DOHH2 (cell line): ENCODE data around the gene B4GALNT3.

Source experiments
- H3F3A ChIP-seq: fragments of 200-600 bp; sonication (generic), shearing (Covaris generic); 2 replicates; pipeline ENCODE4 v1.6.0; 2016; ENCODE audit warnings: antibody characterized with exemption, mild to moderate bottlenecking; ENCODE audit not compliant: control insufficient read depth, insufficient read depth
- H3K27ac ChIP-seq: fragments of 200-600 bp; sonication (generic); 2 replicates; pipeline ENCODE4 v1.5.1; 2014; ENCODE audit warnings: low read depth, mild to moderate bottlenecking, low read length, moderate library complexity
- H3K27me3 ChIP-seq: fragments of 200-600 bp; sonication (generic); 2 replicates; pipeline ENCODE4 v1.6.1; 2014; ENCODE audit warnings: mild to moderate bottlenecking, low read length, mixed read lengths; ENCODE audit not compliant: control insufficient read depth
- H3K36me3 ChIP-seq: fragments of 200-600 bp; sonication (generic); 2 replicates; pipeline ENCODE4 v1.6.1; 2014; ENCODE audit warnings: mild to moderate bottlenecking, low read length, moderate library complexity, mixed read lengths; ENCODE audit not compliant: control insufficient read depth
- H3K4me1 ChIP-seq: fragments of 200-600 bp; sonication (generic); 2 replicates; pipeline ENCODE4 v1.6.1; 2014; ENCODE audit warnings: mild to moderate bottlenecking, low read length, mixed read lengths; ENCODE audit not compliant: control insufficient read depth
- H3K4me2 ChIP-seq: fragments of 200-600 bp; sonication (generic); 2 replicates; pipeline ENCODE4 v1.6.0; 2014; ENCODE audit warnings: mild to moderate bottlenecking, low read length, moderate library complexity
- H3K4me3 ChIP-seq: fragments of 200-600 bp; sonication (generic); 2 replicates; pipeline ENCODE4 v1.5.1; 2014; ENCODE audit warnings: mild to moderate bottlenecking, low read length, mixed read lengths
- H3K79me2 ChIP-seq: fragments of 200-600 bp; sonication (generic); 2 replicates; pipeline ENCODE4 v1.6.1; 2014; ENCODE audit warnings: mild to moderate bottlenecking, low read length, mixed read lengths; ENCODE audit not compliant: control insufficient read depth
- H3K9me2 ChIP-seq: fragments of 200-600 bp; sonication (generic); replicated peaks from 2 replicates; pipeline ENCODE4 v1.6.1; 2014; ENCODE audit warnings: mild to moderate bottlenecking, low read length, mixed read lengths; ENCODE audit not compliant: control insufficient read depth
- H3K9me3 ChIP-seq: fragments of 200-600 bp; sonication (generic); 2 replicates; pipeline ENCODE4 v1.6.1; 2014; ENCODE audit warnings: antibody characterized with exemption, low read length, mixed read lengths; ENCODE audit not compliant: control insufficient read depth, insufficient read depth
- H4K20me1 ChIP-seq: fragments of 200-600 bp; sonication (generic); 2 replicates; pipeline ENCODE4 v1.6.0; 2014; ENCODE audit warnings: low read depth, mild to moderate bottlenecking, antibody characterized with exemption, low read length, moderate library complexity; ENCODE audit not compliant: control insufficient read depth, insufficient read depth
- CTCF ChIP-seq: fragments of 200-600 bp; sonication (generic); IDR thresholded peaks from one replicate; pipeline ENCODE4 v1.5.1; 2014; ENCODE audit warnings: antibody characterized with exemption, mild to moderate bottlenecking, low read depth, low read length; ENCODE audit not compliant: poor library complexity, severe bottlenecking
- EZH2phosphoT487 ChIP-seq: fragments of 200-600 bp; sonication (generic); IDR thresholded peaks from 2 replicates; pipeline ENCODE4 v1.6.1; 2017; ENCODE audit warnings: borderline replicate concordance, mild to moderate bottlenecking, antibody characterized with exemption, low read length, moderate library complexity, mixed read lengths

Gene B4GALNT3

GRCh38 chr12:462936-463705 lies 3.4 kb downstream of the B4GALNT3 start:
- Histone ChIP-seq H3K4me1 (peaks cover 11% of the 10 kb centered on the region; the same call in 1 of the 2 replicates), H3K27ac (no peak overlapping the region), H3K79me2 (no peaks in the 10 kb centered on the region), H3K36me3 (no peaks in the 10 kb centered on the region), H3K9me2 (no peaks in the 10 kb centered on the region), H3K4me3 (no peak overlapping the region), H3K4me2 (no peak overlapping the region), H3F3A (no peaks in the 10 kb centered on the region), H4K20me1 (0 out of 2 replicates have a peak, but pooled peaks cover 3% of the 10 kb centered on the region), H3K27me3 (peaks cover 41% of the 10 kb centered on the region), H3K9me3 (no peaks in the 10 kb centered on the region)
- TF ChIP-seq EZH2phosphoT487 (no peak), CTCF (no peak)

- no peaks in the 10 kb centered on the region for H3K9me3 ChIP-seq
- H3K4me1 ChIP-seq = peaks cover 6% of the 10 kb centered on the region; the same call in 1 of the 2 replicates
- no peaks in the 10 kb centered on the region for H3F3A ChIP-seq
Measured at GRCh38 chr12:464484-465267, 4.9 kb downstream of the B4GALNT3 start.

GRCh38 chr12:466039-466438 lies 6.3 kb downstream of the B4GALNT3 start:
- Histone ChIP-seq H3K9me2 (no peaks in the 10 kb centered on the region), H3K4me3 (no peak overlapping the region), H3K36me3 (no peaks in the 10 kb centered on the region), H3K4me1 (no peaks in the 10 kb centered on the region), H4K20me1 (0 out of 2 replicates have a peak, but pooled peaks cover 3% of the 10 kb centered on the region), H3K27ac (no peak overlapping the region), H3K79me2 (no peaks in the 10 kb centered on the region), H3K9me3 (no peaks in the 10 kb centered on the region), H3F3A (no peaks in the 10 kb centered on the region), H3K27me3 (peaks cover 18% of the 10 kb centered on the region), H3K4me2 (no peak overlapping the region)
- no peak for TF ChIP-seq EZH2phosphoT487

More at GRCh38 chr12:464484-465267, 4.9 kb downstream of the B4GALNT3 start:
- peaks cover 26% of the 10 kb centered on the region for H3K27me3 ChIP-seq
- no peaks in the 10 kb centered on the region for H3K36me3 ChIP-seq
- H3K9me2 ChIP-seq = no peaks in the 10 kb centered on the region
- H4K20me1 ChIP-seq = 0 out of 2 replicates have a peak, but pooled peaks cover 3% of the 10 kb centered on the region
- H3K4me3 ChIP-seq = no peak overlapping the region
- H3K4me2 ChIP-seq = no peak overlapping the region
- no peaks in the 10 kb centered on the region for H3K79me2 ChIP-seq
- H3K27ac ChIP-seq = no peak overlapping the region
- TF ChIP-seq EZH2phosphoT487 (no peak), CTCF (no peak)
